CD4-positive, alpha-beta T cell treated with Interleukin-1 beta for 1 hour (primary cell): Measurements from ENCODE around the gene ADCY7.

ENCODE experiments used
- DNase-seq, 2 donors: peaks; one replicate each; pipeline ENCODE4 v3.0.0-alpha.2; 2020 to 2022

The ADCY7 gene

GRCh38 chr16:50351116-50351515 is 84.8 kb downstream of the ADCY7 start:
- DNase-seq, result no peak

- no peak for DNase-seq
These were observed 85.6 kb downstream of the ADCY7 start for GRCh38 chr16:50351952-50352351.

GRCh38 chr16:50354082-50354481 is 87.7 kb downstream of the ADCY7 start:
- no peak for DNase-seq

GRCh38 chr16:50354629-50355456 is 88.5 kb downstream of the ADCY7 start:
- peak in 1 of 2 donors; percentile 39 for DNase-seq

GRCh38 chr16:50359626-50360025 is 93.3 kb downstream of the ADCY7 start:
- no peak for DNase-seq

GRCh38 chr16:50360033-50360778 is 93.9 kb downstream of the ADCY7 start:
- DNase-seq, result no peak

GRCh38 chr16:50360779-50361178 is 94.4 kb downstream of the ADCY7 start:
- no peak for DNase-seq

- DNase-seq, result no peak
These were observed 97.3 kb downstream of the ADCY7 start for GRCh38 chr16:50363656-50364055.

GRCh38 chr16:50365791-50366575 is 99.6 kb downstream of the ADCY7 start:
- no peak for DNase-seq
